Muscle layer of duodenum (tissue), 2 donors: ENCODE results near the gene LAMA3.
A peak's percentile ranks its signal among the peaks of the same experiment; 100 is the strongest.

Source experiments
- H3K27ac ChIP-seq: one replicate; pipeline ENCODE4 v1.7.0; 2013; ENCODE audit warnings: mild to moderate bottlenecking, low read length
- H3K27me3 ChIP-seq: one replicate; pipeline ENCODE4 v1.7.0; 2013; ENCODE audit warnings: low read depth, mild to moderate bottlenecking, control low read depth, low read length
- H3K36me3 ChIP-seq, 2 donors: one replicate each; pipeline ENCODE4 v1.7.0; 2013; ENCODE audit warnings: low read length in 2 of 2, control low read depth in 1 of 2, mild to moderate bottlenecking in 1 of 2; ENCODE audit not compliant: insufficient read depth in 2 of 2, control insufficient read depth in 1 of 2
- H3K4me1 ChIP-seq, 2 donors: one replicate each; pipeline ENCODE4 v1.7.0; 2013; ENCODE audit warnings: low read length in 2 of 2, mild to moderate bottlenecking in 2 of 2, control low read depth in 1 of 2, moderate library complexity in 1 of 2; ENCODE audit not compliant: insufficient read depth in 2 of 2, control insufficient read depth in 1 of 2
- H3K4me3 ChIP-seq, 2 donors: one replicate each; pipeline ENCODE4 v1.7.0; 2013; ENCODE audit warnings: low read length in 2 of 2, low read depth in 1 of 2, mild to moderate bottlenecking in 1 of 2
- H3K9me3 ChIP-seq, 2 donors: one replicate each; pipeline ENCODE4 v1.7.0; 2013; ENCODE audit warnings: low read length in 2 of 2, control low read depth in 1 of 2, mild to moderate bottlenecking in 1 of 2; ENCODE audit not compliant: control insufficient read depth in 1 of 2
- donor health status: healthy.

Gene LAMA3

GRCh38 chr18:23814991-23815614, 125.8 kb downstream of the LAMA3 start:
- Histone ChIP-seq H3K27me3 (no peaks in the 10 kb centered on the region), H3K4me3 (no peak overlapping the region), H3K36me3 (no peaks in the 10 kb centered on the region), H3K9me3 (no peaks in the 10 kb centered on the region), H3K27ac (no peak overlapping the region), H3K4me1 (no peaks in the 10 kb centered on the region)

- H3K36me3 ChIP-seq: no peaks in the 10 kb centered on the region
- H3K27ac ChIP-seq: no peak overlapping the region
- H3K9me3 ChIP-seq: no peaks in the 10 kb centered on the region
- H3K4me1 ChIP-seq: no peaks in the 10 kb centered on the region
- no peak overlapping the region for H3K4me3 ChIP-seq
- H3K27me3 ChIP-seq: no peaks in the 10 kb centered on the region
These were observed 126.8 kb downstream of the LAMA3 start for GRCh38 chr18:23816021-23816420.

GRCh38 chr18:23816740-23817139, 127.5 kb downstream of the LAMA3 start:
- H3K36me3 ChIP-seq: no peaks in the 10 kb centered on the region
- no peaks in the 10 kb centered on the region for H3K9me3 ChIP-seq
- H3K27me3 ChIP-seq: no peaks in the 10 kb centered on the region
- no peak overlapping the region for H3K27ac ChIP-seq
- no peaks in the 10 kb centered on the region for H3K4me1 ChIP-seq
- H3K4me3 ChIP-seq: no peak overlapping the region

GRCh38 chr18:23819001-23819400, 129.7 kb downstream of the LAMA3 start:
- H3K4me3 ChIP-seq: no peak overlapping the region
- no peaks in the 10 kb centered on the region for H3K9me3 ChIP-seq
- no peaks in the 10 kb centered on the region for H3K27me3 ChIP-seq
- no peak overlapping the region for H3K27ac ChIP-seq
- no peaks in the 10 kb centered on the region for H3K4me1 ChIP-seq
- no peaks in the 10 kb centered on the region for H3K36me3 ChIP-seq

- Histone ChIP-seq H3K4me3 (no peak overlapping the region), H3K27me3 (no peaks in the 10 kb centered on the region), H3K4me1 (peaks cover 6% of the 10 kb centered on the region in 2 donors), H3K9me3 (no peaks in the 10 kb centered on the region), H3K36me3 (no peaks in the 10 kb centered on the region), H3K27ac (no peak overlapping the region)
These were observed 133.5 kb downstream of the LAMA3 start for GRCh38 chr18:23822590-23823385.

- no peaks in the 10 kb centered on the region for H3K36me3 ChIP-seq
- H3K9me3 ChIP-seq: no peaks in the 10 kb centered on the region
- H3K4me3 ChIP-seq: no peak overlapping the region
- H3K4me1 ChIP-seq: peaks cover 6% of the 10 kb centered on the region in 2 donors
- no peaks in the 10 kb centered on the region for H3K27me3 ChIP-seq
- no peak overlapping the region for H3K27ac ChIP-seq
These were observed 135.0 kb downstream of the LAMA3 start for GRCh38 chr18:23824240-23824639.

- Histone ChIP-seq H3K27me3 (no peaks in the 10 kb centered on the region), H3K27ac (no peak overlapping the region), H3K4me1 (peaks cover 6% of the 10 kb centered on the region in 2 donors), H3K9me3 (no peaks in the 10 kb centered on the region), H3K36me3 (no peaks in the 10 kb centered on the region), H3K4me3 (no peak overlapping the region)
These were observed 135.4 kb downstream of the LAMA3 start for GRCh38 chr18:23824669-23825068.

- peaks cover 6% of the 10 kb centered on the region in 2 donors for H3K4me1 ChIP-seq
- H3K4me3 ChIP-seq: no peak overlapping the region
- H3K27me3 ChIP-seq: no peaks in the 10 kb centered on the region
- H3K9me3 ChIP-seq: no peaks in the 10 kb centered on the region
- H3K36me3 ChIP-seq: no peaks in the 10 kb centered on the region
- no peak overlapping the region for H3K27ac ChIP-seq
These were observed 136.2 kb downstream of the LAMA3 start for GRCh38 chr18:23825496-23825895.

GRCh38 chr18:23825978-23826405, 136.7 kb downstream of the LAMA3 start:
- H3K9me3 ChIP-seq: no peaks in the 10 kb centered on the region
- peak overlapping the region; percentile 53 for H3K27ac ChIP-seq
- H3K4me1 ChIP-seq: peaks cover 6% of the 10 kb centered on the region in 2 donors
- no peaks in the 10 kb centered on the region for H3K27me3 ChIP-seq
- H3K4me3 ChIP-seq: no peak overlapping the region
- no peaks in the 10 kb centered on the region for H3K36me3 ChIP-seq

GRCh38 chr18:23826850-23827620, 137.8 kb downstream of the LAMA3 start:
- H3K4me3 ChIP-seq: no peak overlapping the region
- no peak overlapping the region for H3K27ac ChIP-seq
- H3K36me3 ChIP-seq: no peaks in the 10 kb centered on the region
- no peaks in the 10 kb centered on the region for H3K9me3 ChIP-seq
- H3K4me1 ChIP-seq: peaks cover 6% of the 10 kb centered on the region in 2 donors
- H3K27me3 ChIP-seq: no peaks in the 10 kb centered on the region

- H3K9me3 ChIP-seq: no peaks in the 10 kb centered on the region
These were observed 138.4 kb downstream of the LAMA3 start for GRCh38 chr18:23827681-23828080.

More at GRCh38 chr18:23827681-23828080, 138.4 kb downstream of the LAMA3 start:
- H3K4me3 ChIP-seq: no peak overlapping the region
- peaks cover 6% of the 10 kb centered on the region in 2 donors for H3K4me1 ChIP-seq
- H3K36me3 ChIP-seq: no peaks in the 10 kb centered on the region
- H3K27me3 ChIP-seq: no peaks in the 10 kb centered on the region
- H3K27ac ChIP-seq: no peak overlapping the region
